Measurements from ENCODE around the gene KIDINS220.

The KIDINS220 gene

DNA sequence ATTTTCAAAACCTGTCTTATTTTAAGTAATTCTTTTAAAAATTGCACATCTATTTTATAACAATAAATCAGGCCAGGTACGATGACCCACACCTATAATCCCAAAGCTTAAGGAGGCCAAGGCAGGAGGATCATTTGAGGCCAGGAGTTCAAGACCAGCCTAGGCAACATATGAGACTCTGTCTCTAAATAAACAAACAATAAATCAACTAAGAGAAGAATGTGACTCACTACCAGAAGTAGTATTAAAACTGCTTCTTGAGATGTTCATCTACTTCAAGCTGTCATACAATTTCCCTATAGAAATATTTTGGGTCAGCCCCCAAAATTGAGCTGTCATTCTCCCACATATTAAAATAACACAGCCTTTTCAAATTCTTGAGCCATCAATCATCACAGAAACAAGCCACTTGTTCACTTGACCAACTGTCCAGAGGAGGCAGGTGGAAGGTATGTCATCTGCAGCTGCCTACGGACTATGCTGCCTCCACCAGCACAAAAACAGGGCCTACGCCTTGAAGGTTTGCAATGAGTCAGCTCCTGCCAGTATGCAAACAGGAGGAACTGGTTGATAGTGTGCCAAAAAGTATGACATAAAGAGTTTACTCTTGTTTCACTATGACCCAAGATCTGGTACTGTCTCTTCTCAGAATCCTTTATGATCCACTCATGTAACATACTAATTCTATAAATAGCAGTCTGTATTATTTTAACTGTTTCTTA is 33.6 kb downstream of the KIDINS220 start:
- no peak for DNase-seq

DNA sequence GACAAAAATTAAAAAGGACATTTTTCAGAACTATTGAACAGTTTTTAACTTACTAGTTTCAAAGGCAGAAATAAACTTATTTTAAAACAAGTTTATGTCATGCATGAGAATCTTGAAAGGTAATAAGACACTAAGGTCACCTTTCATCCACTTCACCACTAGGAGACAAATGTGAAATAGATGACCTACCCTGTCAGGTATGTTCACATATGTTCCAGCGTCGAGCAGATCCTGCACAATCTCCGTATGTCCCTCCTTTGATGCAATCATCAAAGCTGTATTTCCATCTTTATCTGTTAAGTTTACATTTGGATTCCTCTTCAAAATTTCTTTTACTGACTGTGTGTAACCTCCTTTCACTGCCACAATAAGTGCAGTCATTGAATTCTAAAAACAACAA is 34.7 kb downstream of the KIDINS220 start:
- no peak for DNase-seq

DNA sequence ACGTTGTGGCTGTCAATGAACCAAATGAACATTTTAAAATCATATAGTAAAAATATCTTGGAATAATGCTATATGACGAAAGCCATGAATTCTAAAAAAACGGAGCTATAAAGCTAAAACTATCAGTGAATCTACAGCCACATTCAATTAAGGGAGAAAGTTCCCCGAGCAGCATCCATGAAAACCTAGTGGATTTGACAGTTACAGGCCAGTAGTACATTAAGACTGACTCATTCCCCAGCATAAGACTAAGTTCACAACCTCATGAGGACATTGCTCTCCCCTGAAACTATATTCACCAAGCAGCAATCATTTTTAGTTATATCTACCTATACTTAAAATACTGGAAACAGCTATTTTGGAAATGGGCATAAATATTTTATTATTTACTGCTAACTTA is 36.6 kb downstream of the KIDINS220 start:
- no peak for DNase-seq

DNA sequence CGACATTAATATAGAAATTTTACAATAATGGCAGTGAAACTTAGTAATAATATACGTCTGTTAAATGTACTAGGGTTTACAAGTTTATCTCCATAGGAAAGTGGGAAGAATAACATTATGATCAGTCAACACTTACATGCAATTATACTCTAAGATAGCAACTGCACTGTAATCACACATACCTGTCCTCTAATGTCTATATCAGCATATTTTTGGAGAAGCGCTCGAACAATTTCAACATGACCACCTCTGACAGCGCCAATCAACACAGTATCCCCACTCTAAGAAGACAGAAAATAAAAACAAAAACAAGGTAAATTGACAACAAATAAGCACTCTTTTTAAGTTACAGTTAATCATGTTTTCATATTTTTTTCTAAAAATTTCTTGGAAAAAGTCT is 37.2 kb downstream of the KIDINS220 start:
- DNase-seq, result no peak

DNA sequence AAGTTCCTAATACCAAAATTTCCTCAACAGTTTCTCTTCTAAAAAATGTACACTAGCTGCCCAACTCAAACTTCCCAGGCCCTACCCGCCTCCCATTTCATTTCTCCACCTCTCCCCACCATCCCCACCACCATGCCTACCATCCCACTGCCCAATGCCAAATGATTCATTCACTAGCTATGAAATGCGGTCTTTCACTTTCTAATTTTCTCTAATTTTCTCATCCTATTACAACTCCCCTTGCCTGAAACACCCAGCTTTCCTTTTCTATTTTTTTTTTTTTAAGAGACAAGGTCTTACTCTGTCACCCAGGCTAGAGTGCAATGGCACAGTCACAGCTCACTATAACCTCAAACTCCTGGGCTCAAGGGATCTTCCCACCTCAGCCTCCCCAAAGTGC is 38.4 kb downstream of the KIDINS220 start:
- DNase-seq, result no peak

DNA sequence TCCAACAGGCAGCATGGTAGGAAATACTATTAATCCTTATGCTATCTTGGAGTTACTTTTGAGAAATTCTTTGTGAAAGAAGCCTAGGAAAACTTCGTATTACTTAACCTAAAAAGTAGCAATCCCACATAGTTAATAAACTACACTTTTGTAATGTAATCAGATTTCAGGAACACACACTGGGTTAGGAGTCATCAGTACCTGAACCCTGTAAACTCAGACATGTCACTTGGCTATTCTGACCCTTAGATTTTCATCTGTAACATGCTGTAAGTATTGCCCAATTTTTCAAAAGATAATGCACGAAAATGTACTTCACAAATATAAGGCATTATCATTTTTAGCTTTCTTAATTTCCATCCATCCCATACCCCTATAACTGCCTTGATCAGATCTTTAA is 39.0 kb downstream of the KIDINS220 start:
- DNase-seq, result no peak

DNA sequence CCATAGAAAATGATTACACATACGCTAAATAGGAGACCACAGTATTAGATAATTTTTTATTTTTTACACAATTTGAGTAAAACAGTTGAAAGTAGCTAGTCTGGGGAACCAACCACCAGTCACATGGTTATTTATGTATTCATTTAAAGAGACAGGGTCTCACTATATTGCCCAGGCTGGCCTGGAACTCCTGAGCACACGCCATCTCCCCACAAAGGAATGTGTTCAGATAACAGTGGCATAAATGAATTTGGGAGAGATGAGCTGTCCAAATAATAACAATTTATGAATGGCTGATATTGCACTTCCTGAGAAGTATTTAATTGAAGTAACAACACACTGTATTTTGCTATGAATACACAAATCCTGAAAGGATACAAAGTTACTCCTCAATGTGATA is 39.7 kb downstream of the KIDINS220 start:
- DNase-seq, result no peak

DNA sequence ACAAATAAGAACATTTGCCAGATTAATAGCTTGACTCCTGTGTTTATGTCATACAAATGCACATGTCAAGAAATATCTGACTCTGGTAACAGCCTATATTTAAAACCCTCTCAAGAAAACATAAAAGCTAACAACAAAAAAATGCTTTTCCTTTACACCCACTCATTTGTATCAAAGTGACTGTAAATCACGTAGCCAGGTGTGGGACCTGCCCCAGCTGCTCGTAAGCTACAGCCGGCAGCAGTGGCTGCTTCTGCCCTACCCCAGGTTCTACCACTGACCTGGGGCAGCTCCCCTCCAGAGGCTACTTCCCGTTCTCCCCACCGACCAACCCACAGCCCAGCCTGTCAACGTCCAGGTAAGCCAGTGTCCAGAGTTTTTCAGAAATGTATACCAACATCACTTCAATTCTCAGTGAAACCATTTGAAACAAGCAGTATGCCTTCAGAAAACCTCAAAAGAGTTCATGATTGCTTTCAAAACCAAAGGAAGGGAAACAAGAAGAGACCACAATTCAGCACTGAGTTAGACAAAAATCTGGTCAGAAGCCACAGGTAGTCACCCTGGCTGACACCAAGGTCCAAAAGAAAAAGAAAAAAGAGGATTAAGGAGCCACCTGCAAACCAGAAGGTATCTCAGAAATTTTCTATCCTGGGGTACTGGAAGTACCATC is 40.4 kb downstream of the KIDINS220 start:
- DNase-seq, result no peak

DNA sequence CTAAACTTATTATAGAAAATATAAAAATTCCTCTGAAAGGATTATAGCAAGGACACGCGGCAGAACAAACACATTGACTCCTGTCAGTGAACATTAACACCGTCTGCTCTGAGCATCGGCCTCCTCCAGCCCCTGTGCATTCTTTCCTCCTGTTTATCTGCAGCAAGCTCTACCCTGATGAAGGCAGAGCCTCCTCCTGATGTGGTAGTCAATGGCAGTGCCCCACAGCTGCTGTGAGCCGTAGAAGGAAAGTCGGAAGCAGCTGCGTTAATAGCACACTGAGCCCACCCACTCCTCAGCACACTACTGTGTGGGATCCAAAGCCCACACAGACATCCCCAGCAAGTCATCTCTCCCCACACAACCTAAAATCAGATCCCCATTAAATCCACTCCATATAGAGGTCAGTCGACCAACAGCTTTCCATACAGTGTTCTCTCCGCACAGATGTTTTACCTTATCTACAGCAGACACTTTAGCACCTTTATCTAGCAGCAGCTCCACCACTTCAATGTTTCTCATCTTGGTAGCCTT is 41.0 kb downstream of the KIDINS220 start:
- no peak for DNase-seq

DNA sequence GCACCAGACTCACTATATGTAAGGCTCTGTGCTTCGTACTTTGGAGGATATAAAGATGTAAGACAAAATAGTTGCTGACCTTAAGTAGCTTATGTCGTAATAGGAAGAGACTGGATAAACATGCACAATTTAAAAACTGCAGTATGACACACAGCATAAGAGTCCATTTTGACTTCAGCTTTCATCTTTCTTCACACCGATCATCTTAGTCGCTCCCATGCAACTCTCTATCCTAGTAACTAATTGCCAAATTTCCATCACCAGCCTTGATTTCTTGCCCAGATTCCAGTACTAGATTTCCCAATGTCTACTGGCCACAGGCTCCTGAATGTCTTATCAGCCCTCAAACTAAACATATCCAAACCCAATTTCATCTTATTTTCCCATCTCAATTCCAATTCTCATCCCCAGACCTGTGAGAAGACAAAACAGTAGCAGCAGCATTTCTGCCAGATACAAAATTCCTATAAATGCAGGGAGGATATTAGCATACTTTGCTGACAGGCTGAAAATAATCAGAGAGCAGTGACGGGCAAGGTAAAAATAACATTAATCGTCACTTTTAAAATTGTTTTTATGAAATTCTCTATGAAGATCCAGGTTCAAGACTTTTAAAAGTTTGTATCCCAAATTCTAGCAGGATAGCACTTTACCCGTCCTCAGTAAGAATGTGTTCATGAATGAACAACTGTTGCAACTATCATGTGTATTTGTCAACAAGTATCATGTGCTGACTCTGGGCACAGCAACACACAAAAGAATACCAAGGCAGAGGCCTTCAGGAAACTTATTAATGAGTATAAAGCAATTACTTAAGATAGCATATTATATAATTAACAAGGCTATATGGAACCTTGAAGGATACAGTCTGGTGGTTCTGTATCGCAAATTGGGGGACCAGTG is 42.2 kb downstream of the KIDINS220 start:
- no peak for DNase-seq

DNA sequence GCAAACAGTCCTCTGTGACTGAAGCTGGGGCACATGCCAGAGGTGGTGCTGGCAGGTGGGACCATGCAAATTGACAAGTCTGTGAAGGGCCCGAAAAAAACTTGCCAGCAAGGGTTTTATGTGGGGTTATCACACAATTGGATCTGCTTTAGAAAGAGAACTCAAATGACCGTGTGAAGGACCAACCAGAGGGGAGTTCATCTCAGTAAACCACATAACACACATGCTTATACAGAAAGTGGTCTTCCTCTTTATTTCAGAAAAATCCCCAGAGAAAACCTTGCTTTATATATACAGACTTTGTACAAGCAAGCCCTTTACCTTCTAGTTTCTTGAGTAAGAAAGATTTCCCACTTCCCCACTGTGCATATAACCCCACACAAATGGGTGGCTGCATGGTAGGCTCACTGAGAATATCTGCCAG is 46.7 kb downstream of the KIDINS220 start:
- DNase-seq, result no peak

DNA sequence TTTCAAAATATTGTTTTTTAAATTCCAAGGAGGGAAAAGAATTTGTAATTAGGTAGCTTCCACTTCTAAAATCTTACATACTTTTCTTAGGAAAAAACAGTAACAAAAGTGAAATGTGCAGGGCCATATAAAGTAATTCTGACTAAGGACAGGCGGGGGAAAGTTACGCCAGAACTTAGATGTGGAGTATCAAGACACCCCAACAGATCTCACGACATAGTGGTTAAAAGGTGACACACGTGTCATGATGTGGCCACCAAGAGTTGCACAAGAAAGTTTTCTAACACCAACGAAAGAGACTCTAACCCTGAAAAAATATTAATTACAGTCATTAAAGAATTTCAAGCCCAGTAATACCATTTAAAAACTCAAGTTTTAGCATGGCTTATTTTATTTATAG is 51.0 kb downstream of the KIDINS220 start:
- DNase-seq, result no peak

DNA sequence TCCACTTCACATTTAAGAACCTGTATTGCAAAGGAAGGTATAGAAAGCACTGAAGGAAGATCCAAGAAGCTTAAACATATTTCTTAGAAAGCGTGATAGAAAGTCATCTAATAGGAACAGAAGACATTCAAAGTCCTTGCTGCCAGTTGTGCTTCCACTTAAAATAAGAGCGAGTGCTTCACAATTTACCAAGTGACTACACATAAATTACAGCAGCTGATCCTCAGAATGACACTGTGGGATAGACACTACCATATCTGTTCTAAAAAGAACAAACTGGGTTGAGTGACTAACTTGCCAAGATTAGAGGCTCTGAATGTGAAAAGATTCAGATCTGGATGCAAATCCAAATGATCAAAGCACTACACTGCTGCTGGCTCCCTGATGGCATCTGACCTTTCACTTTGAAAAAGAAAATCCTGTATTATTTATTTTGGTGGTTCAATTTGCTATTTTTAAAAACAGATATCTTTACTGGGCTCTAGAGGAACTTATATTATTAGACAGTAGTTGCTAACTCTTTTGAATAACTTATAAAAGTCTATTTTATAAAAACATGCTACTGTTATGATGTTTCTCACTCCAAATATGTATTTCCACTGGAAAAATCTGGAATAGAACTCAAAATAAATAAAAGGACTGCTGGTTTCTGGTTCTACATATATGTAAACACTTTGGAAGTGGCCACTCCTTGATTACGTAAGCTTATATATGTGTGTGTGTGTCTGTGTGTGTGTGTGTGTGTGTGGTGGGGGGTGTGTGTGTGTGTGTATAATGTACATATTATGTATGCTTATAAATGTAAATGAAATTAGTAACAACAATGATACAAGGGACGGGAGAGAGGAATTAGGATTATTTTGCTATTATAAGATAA is 57.4 kb downstream of the KIDINS220 start:
- DNase-seq, result no peak

DNA sequence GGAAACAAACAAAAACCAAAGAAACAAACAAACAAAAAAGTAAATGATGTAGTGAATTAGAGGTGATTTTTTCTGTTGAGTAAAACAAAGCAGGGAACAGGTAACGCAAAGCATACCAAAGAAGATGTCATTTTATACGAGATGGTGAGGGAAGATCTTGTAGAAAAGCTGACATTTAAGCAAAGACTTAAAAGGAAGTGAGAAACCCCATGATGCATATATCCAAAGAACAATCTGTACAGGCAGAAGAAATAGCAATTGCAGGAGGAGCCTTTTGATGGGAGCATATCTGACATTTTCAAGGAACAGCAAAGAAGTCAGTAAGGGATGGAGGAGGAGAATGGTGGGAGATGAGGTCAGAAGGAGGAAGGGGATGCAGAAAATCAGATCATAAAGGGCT is 63.0 kb downstream of the KIDINS220 start:
- no peak for DNase-seq

DNA sequence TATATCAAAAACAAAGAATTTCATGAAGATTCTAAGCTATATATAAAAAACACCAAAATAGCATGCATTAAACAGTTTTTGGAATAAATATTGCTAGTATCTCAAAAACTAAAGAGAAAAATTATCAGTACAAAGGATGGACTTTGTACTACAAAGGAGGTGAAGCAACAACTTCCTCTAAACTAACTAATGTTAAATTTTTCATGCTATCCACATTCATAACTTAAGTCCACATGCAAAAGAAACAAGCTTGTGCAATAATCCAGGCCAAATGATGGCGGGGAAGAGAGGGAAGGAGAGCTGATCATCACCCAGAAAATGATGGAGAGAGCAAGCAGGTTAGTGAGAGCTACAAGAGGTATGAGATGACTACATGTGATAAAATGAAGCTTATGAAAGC is 70.1 kb downstream of the KIDINS220 start:
- DNase-seq, result no peak

DNA sequence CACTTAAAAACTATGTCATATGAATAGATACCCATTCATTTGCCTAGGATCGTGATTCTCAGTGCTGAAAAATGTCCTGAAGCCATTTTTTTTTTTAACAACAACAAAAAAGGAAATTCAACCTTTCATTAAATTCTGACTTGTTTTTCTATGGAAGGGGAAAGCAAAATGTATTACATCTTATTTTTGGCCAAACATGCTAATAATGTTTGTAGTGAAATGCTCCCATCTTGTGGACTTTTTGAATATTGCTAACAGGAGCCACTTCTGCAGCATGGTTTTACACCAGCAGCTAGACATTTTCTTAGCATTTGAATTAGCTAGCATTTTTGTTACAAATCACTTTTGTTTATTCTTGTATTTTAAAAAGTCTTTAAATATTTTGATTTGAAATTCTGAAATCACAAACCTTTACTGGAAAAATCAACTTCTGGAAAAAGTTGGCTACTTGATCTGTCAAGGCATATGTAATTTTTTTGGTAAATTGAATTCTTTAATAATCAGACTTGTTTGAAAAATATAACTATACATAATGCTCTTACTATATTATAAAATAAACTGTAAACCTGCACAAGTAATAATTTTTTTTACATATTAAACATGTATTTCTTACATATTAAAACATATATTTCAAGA is 75.8 kb downstream of the KIDINS220 start:
- no peak for DNase-seq

DNA sequence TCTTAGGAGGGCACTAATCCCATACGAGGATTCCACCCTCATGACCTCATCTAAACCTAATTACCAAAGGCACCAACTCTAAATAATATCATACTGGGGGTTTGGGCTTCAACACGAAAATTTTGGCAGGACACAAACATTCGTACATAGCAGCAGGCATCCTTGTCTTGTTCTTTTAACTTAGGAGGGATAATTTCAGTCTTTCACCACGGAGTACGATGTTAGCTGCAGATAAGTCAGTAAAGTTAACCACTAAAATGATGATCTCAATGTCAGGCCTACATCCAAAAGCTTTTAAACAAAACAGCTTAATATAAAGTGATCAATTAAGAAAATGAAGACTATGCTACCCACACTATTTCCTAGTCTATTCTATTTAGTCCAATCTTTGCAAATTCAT is 80.7 kb downstream of the KIDINS220 start:
- DNase-seq, result no peak

DNA sequence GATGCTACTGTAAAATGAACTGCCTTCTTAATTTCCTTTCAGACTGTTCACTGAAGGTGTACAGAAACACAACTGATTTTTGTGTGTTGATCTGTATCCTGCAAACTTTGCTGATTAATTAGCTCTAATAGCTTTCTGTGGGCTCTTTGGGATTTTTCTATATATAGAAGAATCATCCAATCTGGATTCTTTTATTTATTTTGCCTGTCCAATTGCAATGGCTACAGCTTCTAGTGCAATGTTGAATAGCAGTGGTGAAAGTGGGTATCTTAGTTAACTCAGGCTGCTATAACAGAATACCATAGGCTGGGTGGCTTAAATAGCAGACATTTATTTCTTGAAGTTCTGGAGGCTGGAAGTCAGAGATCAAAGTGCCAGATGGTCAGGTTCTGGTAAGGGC is 81.2 kb downstream of the KIDINS220 start:
- no peak for DNase-seq

DNA sequence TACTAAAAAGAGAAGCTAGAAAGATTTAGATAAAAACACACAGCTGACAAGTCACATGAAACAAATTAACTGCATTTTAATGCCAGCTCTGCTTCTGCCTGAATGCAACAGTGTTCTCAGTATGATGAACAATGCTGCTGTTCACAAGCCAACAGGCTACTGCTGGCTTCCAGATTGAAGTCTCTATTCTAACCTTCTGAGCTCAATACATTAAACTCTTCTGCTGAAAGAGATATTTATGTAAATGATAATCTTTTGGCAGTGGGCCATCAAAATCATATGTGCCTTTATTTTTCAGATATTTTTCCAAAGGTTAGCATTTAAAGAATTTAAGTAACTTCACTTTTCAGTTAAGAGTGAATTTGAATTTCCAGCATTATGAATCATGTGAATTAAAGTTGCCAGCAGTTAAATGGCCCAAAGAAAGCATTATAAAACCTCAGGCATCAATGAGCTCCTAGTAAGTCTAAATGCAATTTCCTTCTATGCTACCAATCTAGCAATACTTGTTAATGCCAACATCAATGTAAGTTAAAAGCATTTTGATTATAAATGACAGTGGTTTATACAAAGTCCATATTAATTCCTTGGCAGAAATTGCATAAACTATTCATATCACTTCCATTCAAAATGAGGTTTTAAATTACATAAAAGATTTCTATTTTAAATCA is 83.2 kb downstream of the KIDINS220 start:
- DNase-seq, result no peak

DNA sequence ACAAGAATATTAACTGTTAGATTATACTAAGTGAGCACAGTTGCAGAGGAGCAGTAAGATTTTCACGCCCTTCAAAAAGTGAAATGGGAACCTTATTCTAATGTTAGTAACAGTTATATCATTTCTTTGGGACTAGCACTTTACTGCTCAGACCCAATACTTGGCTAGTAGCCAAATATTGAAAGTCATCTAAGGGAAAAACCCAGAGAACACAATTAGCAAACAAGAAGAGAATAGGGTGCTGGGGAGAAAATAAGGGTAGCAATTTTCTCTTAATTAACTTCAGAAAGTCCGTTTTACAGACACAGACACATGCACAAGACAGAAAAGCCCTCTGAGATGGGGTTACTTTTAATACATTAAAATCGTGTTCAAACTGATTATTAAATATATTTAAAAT is 83.8 kb downstream of the KIDINS220 start:
- no peak for DNase-seq

DNA sequence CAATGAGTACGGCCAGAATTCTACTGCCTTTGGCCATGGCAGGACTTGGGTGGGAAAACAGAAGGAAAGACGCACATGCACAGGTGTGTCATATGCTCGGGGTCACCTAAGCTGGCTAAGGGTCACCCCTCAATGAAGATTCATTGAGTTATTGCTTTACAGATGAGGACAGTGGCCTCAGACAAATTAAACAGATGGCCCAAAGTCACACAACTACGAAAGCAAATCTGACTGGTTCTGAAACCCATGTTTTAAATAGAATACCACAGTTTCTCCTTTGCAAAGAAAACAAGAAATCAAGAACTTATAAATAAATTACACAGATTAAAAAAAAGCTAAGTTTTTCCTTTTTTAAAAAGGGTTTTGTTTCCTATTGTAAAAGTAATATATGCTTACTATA is 85.0 kb downstream of the KIDINS220 start:
- no peak for DNase-seq
